IPS-18a (cell line): ENCODE measurements around the gene ADPRH.

ENCODE experiments used
- H3K27ac ChIP-seq: one replicate; pipeline ENCODE4 v1.5.1; 2013; ENCODE audit warnings: low read length
- H3K27me3 ChIP-seq: one replicate; pipeline ENCODE4 v1.6.1; 2013; ENCODE audit warnings: mild to moderate bottlenecking, low read length; ENCODE audit not compliant: control insufficient read depth, insufficient read depth
- H3K36me3 ChIP-seq: one replicate; pipeline ENCODE4 v1.6.1; 2013; ENCODE audit warnings: low read depth, low read length; ENCODE audit not compliant: control insufficient read depth
- H3K4me1 ChIP-seq: one replicate; pipeline ENCODE4 v1.6.1; 2013; ENCODE audit warnings: low read depth, low read length; ENCODE audit not compliant: control insufficient read depth
- H3K4me3 ChIP-seq: one replicate; pipeline ENCODE4 v1.5.1; 2013; ENCODE audit warnings: low read length
- H3K9ac ChIP-seq: one replicate; pipeline ENCODE4 v1.6.1; 2013; ENCODE audit warnings: mild to moderate bottlenecking, low read length, moderate library complexity
- H3K9me3 ChIP-seq: one replicate; pipeline ENCODE4 v1.6.1; 2013; ENCODE audit warnings: low read depth, low read length; ENCODE audit not compliant: control insufficient read depth

The ADPRH gene

DNA sequence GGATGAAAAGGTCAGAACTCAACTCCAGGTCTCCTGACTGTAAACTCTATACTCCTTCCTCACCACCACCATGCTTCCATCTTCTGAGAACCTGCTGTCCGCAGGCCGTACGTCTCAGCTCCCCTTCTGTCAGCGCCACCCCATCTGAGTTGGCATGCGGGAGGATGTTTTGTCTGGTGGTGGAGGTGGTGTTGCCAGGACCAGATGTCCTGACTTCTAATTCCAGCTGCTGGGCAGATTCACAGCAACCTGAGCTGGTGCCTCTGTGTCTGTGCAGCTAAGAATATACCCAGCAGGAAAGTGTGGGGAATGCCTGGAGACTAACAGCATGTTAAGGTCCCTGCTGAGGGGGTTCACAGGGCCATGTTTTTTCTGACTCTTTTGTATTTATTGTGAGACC is 41.6 kb downstream of the ADPRH start:
- Histone ChIP-seq H3K4me1 (no peaks in the 10 kb centered on the region), H3K36me3 (no peaks in the 10 kb centered on the region), H3K9me3 (no peaks in the 10 kb centered on the region), H3K9ac (no peak overlapping the region), H3K27ac (no peak overlapping the region), H3K27me3 (no peaks in the 10 kb centered on the region), H3K4me3 (no peak overlapping the region)

DNA sequence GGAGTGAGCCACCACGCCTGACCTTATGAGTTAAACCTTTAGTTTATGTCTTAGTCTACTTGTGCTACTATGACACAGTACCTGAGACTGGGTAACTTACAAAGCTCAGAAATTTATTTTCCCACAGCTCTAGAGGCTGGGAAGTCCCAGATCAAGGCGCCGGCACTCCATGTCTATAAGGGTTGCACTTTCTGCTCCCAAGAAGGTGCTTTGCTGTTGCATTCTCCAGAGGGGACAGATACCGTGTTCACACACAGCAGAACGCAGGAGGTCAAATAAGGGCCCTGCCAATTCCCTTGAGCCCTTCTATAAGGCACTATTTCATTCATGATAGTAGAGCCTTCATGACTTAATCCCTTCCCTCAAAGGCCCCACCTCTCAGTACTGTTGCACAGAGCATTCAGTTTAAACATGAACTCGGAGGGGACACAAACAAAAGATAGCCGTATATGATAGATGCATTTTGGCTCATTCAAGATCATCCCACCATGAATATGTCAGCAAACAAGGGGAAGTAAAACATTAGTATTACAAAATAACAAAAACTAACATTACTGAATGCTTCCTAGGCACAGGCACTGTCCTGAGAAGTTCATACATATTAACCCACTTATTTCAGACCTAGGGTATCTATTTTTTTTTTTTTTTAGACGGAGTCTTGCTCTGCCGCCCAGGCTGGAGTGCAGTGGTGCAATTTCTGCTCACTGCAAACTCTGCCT is 44.9 kb downstream of the ADPRH start:
- Histone ChIP-seq H3K27ac (no peak overlapping the region), H3K4me3 (no peak overlapping the region), H3K9ac (no peak overlapping the region), H3K36me3 (no peaks in the 10 kb centered on the region), H3K4me1 (peaks cover 8% of the 10 kb centered on the region), H3K9me3 (no peaks in the 10 kb centered on the region), H3K27me3 (no peaks in the 10 kb centered on the region)

DNA sequence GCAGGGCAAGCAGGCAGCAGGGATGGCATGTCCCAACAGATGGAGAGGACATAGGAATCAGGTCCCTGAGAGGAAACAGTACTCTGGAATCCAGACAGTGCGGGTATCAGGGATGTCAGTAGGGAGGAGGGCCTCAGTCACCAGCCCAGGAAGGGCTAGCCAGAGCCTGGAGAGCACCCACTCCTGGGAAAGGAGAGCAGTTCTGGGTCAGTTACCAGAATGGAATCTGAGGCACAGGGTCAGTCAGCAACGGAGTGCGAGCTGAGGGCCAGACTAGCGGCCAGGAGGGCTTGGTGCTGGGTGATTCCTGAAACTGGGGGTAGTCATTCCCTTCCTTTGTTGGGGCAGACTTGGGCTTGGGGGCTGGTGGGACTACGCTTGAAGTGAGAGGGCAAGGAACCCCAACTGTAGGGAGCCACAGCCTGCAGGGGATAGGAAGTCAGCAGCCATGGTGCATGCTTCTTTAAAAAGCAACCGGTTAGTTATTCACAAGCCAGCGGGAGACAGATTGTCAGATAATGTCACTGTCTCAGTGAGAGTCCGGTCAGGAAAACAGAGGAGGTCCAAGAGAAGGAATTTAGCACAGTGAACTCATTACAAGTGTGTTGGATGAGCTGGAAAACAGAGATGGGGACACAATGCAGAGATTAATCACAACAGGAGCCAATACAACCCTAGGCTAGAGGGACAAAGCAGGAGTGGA is 46.3 kb downstream of the ADPRH start:
- Histone ChIP-seq H3K9ac (no peak overlapping the region), H3K27me3 (no peaks in the 10 kb centered on the region), H3K27ac (no peak overlapping the region), H3K36me3 (no peaks in the 10 kb centered on the region), H3K9me3 (no peaks in the 10 kb centered on the region), H3K4me1 (peaks cover 8% of the 10 kb centered on the region), H3K4me3 (no peak overlapping the region)

DNA sequence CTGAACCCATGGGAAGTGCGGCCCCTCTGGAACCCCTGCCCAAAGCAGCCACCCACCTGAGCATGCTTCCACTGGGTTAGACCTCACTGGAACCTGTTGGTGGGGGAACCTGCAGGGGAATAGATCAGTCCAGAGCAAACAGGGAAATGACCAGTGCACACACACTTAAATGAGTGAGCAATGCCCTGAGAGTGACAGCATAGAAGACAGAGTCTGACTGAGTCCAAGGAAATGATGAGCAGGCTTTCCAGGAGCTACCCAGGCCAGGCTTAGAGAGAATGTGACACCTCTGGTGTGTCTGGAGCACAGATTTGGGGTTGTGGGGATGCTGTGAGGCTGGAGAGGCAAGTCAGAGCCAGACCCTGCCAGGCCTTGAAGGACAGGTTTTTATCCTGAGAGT is 46.9 kb downstream of the ADPRH start:
- H3K9ac ChIP-seq, result no peak overlapping the region
- H3K4me3 ChIP-seq, result no peak overlapping the region
- no peak overlapping the region for H3K27ac ChIP-seq
- H3K9me3 ChIP-seq, result no peaks in the 10 kb centered on the region
- peaks cover 8% of the 10 kb centered on the region for H3K4me1 ChIP-seq
- no peaks in the 10 kb centered on the region for H3K27me3 ChIP-seq
- H3K36me3 ChIP-seq, result no peaks in the 10 kb centered on the region

DNA sequence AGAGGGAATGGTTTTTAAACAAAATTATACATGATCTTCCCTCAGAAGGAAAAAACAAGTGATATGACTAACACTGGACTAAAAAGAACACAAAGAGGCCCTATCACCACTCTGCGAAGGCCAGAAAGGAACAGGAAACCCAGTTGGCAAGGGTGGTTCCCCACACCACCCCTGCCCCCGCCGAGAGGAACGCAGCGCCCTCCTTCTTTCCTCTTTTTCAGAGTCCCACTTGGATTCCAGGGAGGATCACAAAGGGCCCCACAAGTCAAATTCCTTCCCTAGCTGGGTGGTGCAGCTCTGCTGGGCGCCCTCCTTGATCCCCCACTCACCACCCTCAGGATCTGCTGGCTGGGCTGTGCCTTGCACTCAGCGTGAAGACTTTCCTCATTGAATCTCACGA is 48.2 kb downstream of the ADPRH start:
- Histone ChIP-seq H3K36me3 (no peaks in the 10 kb centered on the region), H3K9me3 (no peaks in the 10 kb centered on the region), H3K27me3 (no peaks in the 10 kb centered on the region), H3K4me1 (peaks cover 8% of the 10 kb centered on the region), H3K27ac (no peak overlapping the region), H3K4me3 (no peak overlapping the region), H3K9ac (no peak overlapping the region)

DNA sequence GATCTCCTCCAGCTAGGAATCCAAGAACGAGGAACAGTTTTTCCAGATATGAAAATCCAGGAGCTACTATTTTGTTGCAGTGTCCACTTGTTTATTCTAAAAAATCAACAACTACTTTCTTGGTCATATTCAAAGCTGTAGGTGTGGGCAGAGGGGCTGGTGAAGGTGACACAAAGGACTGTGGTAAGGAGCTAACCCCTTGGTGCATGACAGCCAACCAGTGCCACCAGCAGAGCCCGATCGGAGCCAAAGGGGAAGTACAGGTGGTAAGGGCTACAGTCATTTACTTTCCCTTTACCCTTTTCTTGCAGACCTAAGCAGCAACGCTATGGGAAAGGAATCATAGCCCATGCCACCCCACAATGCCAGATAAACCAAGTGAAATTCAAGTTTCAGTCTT is 49.1 kb downstream of the ADPRH start:
- peaks cover 8% of the 10 kb centered on the region for H3K4me1 ChIP-seq
- H3K9ac ChIP-seq, result no peak overlapping the region

DNA sequence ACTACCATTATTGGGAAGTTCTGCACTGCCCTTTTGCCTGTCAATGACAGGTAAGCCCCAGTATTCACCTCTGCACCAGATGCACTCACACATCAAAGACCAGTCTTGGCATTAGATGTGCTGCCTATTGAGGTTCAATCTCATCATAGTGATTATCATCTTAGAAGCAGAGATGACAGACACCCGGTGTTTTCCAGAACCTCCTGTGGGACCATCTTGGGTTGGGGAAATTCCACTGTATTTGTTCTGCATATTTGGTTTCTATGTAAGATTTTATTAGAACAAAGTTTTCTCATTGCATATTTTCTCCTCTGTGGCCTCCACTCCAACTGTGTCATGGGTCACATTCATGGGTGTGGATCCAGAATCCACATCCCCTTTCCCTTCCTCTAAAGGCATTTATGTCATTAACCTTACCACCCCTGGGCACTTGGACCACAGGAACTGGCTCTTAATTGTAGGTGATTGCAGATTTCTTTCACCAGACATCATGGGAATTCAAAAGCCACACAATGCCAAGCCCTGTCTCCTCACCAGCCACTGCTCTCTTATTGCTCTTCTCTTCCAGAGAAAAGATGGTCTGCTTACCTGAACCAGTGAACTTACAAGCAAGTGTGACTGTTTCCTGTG is 49.6 kb downstream of the ADPRH start:
- Histone ChIP-seq H3K4me3 (no peak overlapping the region), H3K9me3 (no peaks in the 10 kb centered on the region), H3K9ac (no peak overlapping the region), H3K27me3 (no peaks in the 10 kb centered on the region), H3K27ac (no peak overlapping the region), H3K4me1 (peaks cover 8% of the 10 kb centered on the region), H3K36me3 (no peaks in the 10 kb centered on the region)

More for the DNA sequence above, 49.1 kb downstream of the ADPRH start:
- Histone ChIP-seq H3K4me3 (no peak overlapping the region), H3K27me3 (no peaks in the 10 kb centered on the region), H3K9me3 (no peaks in the 10 kb centered on the region), H3K27ac (no peak overlapping the region), H3K36me3 (no peaks in the 10 kb centered on the region)

DNA sequence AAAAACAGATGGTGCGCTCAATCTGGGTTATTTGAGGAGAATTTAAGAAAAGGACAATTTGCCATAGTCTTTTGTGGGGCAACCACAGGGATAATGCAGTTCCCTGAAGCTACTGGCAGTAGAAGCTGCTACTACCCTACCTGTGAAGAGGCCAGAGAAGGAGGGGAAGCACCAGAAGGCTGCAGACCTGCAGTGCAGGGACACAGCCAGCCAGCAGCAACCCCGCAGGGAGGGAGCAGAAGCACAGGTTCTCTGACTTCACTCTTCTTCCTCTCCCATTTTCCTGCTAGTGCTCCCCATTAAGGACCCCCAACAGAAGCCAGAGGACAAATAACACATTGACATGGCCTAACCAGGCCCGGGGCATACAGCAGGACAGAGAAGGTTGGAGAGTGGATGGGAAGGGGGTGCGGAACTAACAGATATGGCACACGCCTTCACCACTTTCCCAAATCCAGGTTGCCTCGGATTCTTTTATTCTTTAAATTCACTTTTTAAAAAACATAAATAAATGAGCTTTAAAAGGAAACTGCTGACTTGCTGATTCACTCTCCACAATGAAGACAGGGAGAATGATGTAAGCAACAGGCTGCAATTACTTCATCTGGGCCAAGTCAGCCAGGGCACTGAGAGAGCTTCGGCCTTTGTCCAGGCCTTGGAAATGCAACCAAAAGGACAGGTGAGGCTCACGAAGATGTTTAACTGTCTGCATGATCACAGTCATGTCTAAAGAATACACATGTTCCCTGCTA is 51.0 kb downstream of the ADPRH start:
- no peaks in the 10 kb centered on the region for H3K27me3 ChIP-seq
- no peaks in the 10 kb centered on the region for H3K9me3 ChIP-seq
- no peak overlapping the region for H3K9ac ChIP-seq
- no peaks in the 10 kb centered on the region for H3K36me3 ChIP-seq
- H3K27ac ChIP-seq, result no peak overlapping the region
- peaks cover 8% of the 10 kb centered on the region for H3K4me1 ChIP-seq
- no peak overlapping the region for H3K4me3 ChIP-seq

DNA sequence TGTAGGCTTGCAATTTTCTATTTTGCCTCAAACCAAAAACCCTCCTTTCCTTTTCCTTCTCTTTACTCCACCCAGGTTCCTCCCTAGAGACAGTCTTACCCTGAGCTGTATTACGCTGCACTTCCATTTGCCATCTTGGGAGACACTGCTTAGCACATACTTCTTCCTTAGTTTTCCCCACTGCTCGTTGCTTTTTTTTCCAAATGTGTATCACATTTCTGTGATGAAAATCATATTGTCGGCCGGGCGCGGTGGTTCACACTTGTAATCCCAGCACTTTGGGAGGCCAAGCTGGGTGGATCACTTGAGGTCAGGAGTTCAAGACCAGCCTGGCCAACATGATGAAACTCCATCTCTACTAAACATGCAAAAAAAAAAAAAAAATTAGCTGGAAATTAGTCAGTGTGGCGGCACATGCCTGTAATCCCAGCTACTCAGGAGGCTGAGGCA is 51.6 kb downstream of the ADPRH start:
- no peaks in the 10 kb centered on the region for H3K36me3 ChIP-seq
- no peaks in the 10 kb centered on the region for H3K9me3 ChIP-seq
- H3K4me3 ChIP-seq, result no peak overlapping the region
- H3K9ac ChIP-seq, result no peak overlapping the region
- no peak overlapping the region for H3K27ac ChIP-seq
- H3K4me1 ChIP-seq, result peaks cover 8% of the 10 kb centered on the region
- H3K27me3 ChIP-seq, result no peaks in the 10 kb centered on the region

DNA sequence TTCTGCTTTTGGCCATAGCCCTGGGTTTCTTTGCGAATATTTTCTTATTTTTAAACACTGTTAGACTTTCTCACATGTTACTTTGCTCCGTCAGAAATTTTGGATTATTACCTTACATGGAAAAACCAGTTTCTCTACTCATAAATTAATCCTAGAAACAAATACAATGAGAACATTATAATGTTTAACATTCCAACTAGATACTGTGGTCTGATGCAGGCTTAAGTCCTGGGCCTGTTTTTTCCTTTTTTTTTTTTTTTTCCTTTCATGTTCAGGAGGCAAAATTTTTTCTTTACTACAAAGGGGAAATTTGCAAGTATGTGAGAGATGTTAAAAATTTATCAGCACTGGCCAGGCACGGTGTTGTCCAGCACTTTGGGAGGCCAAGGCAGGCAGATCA is 52.2 kb downstream of the ADPRH start:
- Histone ChIP-seq H3K4me1 (peaks cover 8% of the 10 kb centered on the region), H3K9me3 (no peaks in the 10 kb centered on the region), H3K36me3 (no peaks in the 10 kb centered on the region), H3K4me3 (no peak overlapping the region), H3K9ac (no peak overlapping the region), H3K27ac (no peak overlapping the region), H3K27me3 (no peaks in the 10 kb centered on the region)

DNA sequence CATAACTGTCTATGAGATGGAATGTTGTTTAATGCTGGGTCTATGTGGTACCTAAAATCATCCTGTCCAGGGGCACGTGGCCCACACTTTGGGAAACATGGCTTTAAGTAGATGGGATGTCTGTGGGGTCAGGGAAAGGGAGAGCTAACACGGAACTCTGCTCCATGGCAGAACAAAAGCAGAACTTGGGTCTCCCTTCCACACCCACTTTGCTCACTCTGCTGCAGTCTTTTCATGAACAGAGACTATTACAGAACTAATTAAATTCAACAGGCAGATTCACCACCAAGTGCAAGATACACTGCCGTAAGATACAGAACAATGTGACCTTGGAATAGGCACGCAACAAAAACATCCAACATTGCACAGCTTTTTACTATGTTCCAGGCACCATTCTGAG is 52.9 kb downstream of the ADPRH start:
- Histone ChIP-seq H3K27me3 (no peaks in the 10 kb centered on the region), H3K9ac (no peak overlapping the region), H3K4me3 (no peak overlapping the region), H3K9me3 (no peaks in the 10 kb centered on the region), H3K27ac (no peak overlapping the region), H3K4me1 (peaks cover 8% of the 10 kb centered on the region), H3K36me3 (no peaks in the 10 kb centered on the region)
